Breast epithelium (tissue), 4 donors: ENCODE results near the gene TOM1L1. TPM values are rescaled to one million over a fixed set of nuclear protein-coding genes. Genes with fewer than 3 reads are reported as not detected.

Source experiments
- DNase-seq, 2 donors: peaks; one replicate each; pipeline ENCODE4 v3.0.0-alpha.2; 2019; ENCODE audit warnings: low spot score in 2 of 2
- H3K27ac ChIP-seq, 2 donors: fragments of 200-600 bp; sonication (generic) in 1 of 2; one replicate each; pipeline ENCODE4 v1.5.1; 2016 to 2019; ENCODE audit warnings: mild to moderate bottlenecking in 1 of 2
- H3K27me3 ChIP-seq, 2 donors: fragments of 200-600 bp; sonication (generic) in 1 of 2; one replicate each; pipeline versions ENCODE4 v1.5.1 to v1.6.0; 2017 to 2019; ENCODE audit warnings: control low read depth in 1 of 2, mild to moderate bottlenecking in 1 of 2
- H3K36me3 ChIP-seq: fragments of 200-600 bp; one replicate; pipeline ENCODE4 v1.5.1; 2019
- H3K4me1 ChIP-seq, 2 donors: fragments of 200-600 bp; sonication (generic); one replicate each; pipeline ENCODE4 v1.5.1; 2016 to 2019; ENCODE audit warnings: control low read depth in 1 of 2
- H3K4me3 ChIP-seq, 3 donors: fragments of 200-600 bp; sonication (generic); 1 replicate in 2 of 3; 2 replicates in 1 of 3; pipeline ENCODE4 v1.5.1; 2016 to 2019; ENCODE audit warnings: mild to moderate bottlenecking in 3 of 3, moderate library complexity in 2 of 3
- H3K9me3 ChIP-seq, 2 donors: fragments of 200-600 bp; sonication (generic) in 1 of 2; one replicate each; pipeline ENCODE4 v1.5.1; 2016 to 2019; ENCODE audit warnings: control low read depth in 1 of 2
- CTCF ChIP-seq, 3 donors: fragments of 450-650 bp; IDR thresholded peaks; one replicate each; pipeline ENCODE4 v1.5.1; 2016 to 2017; ENCODE audit warnings: antibody characterized with exemption in 3 of 3, mild to moderate bottlenecking in 3 of 3, moderate library complexity in 3 of 3
- POLR2A ChIP-seq: fragments of 450-650 bp; IDR thresholded peaks from one replicate; pipeline ENCODE4 v1.6.1; 2016; ENCODE audit warnings: antibody characterized with exemption, mild to moderate bottlenecking, moderate library complexity
- POLR2AphosphoS5 ChIP-seq, 3 donors: sonication (generic); formaldehyde crosslinking; IDR thresholded peaks; one replicate each; pipeline ENCODE4 v1.6.1; 2017; ENCODE audit warnings: antibody characterized with exemption in 3 of 3
- intact Hi-C: fragments of 100-400 bp; cut with DNase I; formaldehyde crosslinking; loops from one replicate; pipeline ENCODE4 v1.15.1; 2023; ENCODE audit warnings: low total_unique reads
- total RNA-seq, 3 donors: library from RNA; depleted of rRNA; stranded (reverse); fragments of >200 nt; gene quantifications; one replicate each; pipeline ENCODE4 v1.1.0, GENCODE V29; 2016

TOM1L1 gene
- total RNA-seq, 3 donors from 2014 or later, result 18.4 to 72.2 (median 47.2) TPM

GRCh38 chr17:54898576-54898975 lies 2.1 kb upstream of the TOM1L1 start:
- intact Hi-C loops, result no loop called here
- Histone ChIP-seq H3K4me1 (no peaks in the 10 kb centered on the region), H3K36me3 (no peaks in the 10 kb centered on the region), H3K9me3 (no peaks in the 10 kb centered on the region), H3K4me3 (no peak overlapping the region), H3K27ac (no peak overlapping the region), H3K27me3 (no peaks in the 10 kb centered on the region)
- DNase-seq, result no peak
- TF ChIP-seq POLR2AphosphoS5 (IDR thresholded peaks at IDR 0.05), result no peak
- TF ChIP-seq POLR2A, result no peak
- no peak for TF ChIP-seq CTCF (IDR thresholded peaks at IDR 0.05)

- H3K4me1 ChIP-seq, result no peaks in the 10 kb centered on the region
- peak overlapping the region in 1 of 2 donors; percentile 80 for H3K27ac ChIP-seq
- H3K36me3 ChIP-seq, result no peaks in the 10 kb centered on the region
- H3K27me3 ChIP-seq, result no peaks in the 10 kb centered on the region
- DNase-seq, result no peak
- no peaks in the 10 kb centered on the region for H3K9me3 ChIP-seq
- H3K4me3 ChIP-seq, result no peak overlapping the region
- intact Hi-C loops, result no loop called here
- no peak for TF ChIP-seq CTCF (IDR thresholded peaks at IDR 0.05)
- no peak for TF ChIP-seq POLR2AphosphoS5 (IDR thresholded peaks at IDR 0.05)
- no peak for TF ChIP-seq POLR2A
Observed at GRCh38 chr17:54899201-54899600, 1.5 kb upstream of the TOM1L1 start.

GRCh38 chr17:54899721-54900456 lies 763 bp upstream of the TOM1L1 start:
- no peak for TF ChIP-seq POLR2AphosphoS5 (IDR thresholded peaks at IDR 0.05)
- TF ChIP-seq CTCF (IDR thresholded peaks at IDR 0.05), result no peak
- no peak for TF ChIP-seq POLR2A
- peak overlapping the region; percentile 48 to 73 (median 62) for H3K4me3 ChIP-seq
- no peaks in the 10 kb centered on the region for H3K4me1 ChIP-seq
- DNase-seq, result no peak
- H3K27ac ChIP-seq, result peak overlapping the region; percentile 80 to 81
- intact Hi-C loops, result no loop called here
- no peaks in the 10 kb centered on the region for H3K27me3 ChIP-seq
- no peaks in the 10 kb centered on the region for H3K9me3 ChIP-seq
- no peaks in the 10 kb centered on the region for H3K36me3 ChIP-seq

GRCh38 chr17:54901230-54901822 lies 674 bp downstream of the TOM1L1 start:
- no peak for TF ChIP-seq POLR2AphosphoS5 (IDR thresholded peaks at IDR 0.05)
- TF ChIP-seq CTCF (IDR thresholded peaks at IDR 0.05), result no peak
- TF ChIP-seq POLR2A, result no peak
- DNase-seq, result no peak
- Histone ChIP-seq H3K36me3 (no peaks in the 10 kb centered on the region), H3K27me3 (no peaks in the 10 kb centered on the region), H3K9me3 (no peaks in the 10 kb centered on the region), H3K4me1 (no peaks in the 10 kb centered on the region), H3K27ac (peak overlapping the region; percentile 80 to 81), H3K4me3 (peak overlapping the region; percentile 48 to 73 (median 62))
- intact Hi-C loops, result no loop called here

- intact Hi-C loops, result no loop called here
- no peaks in the 10 kb centered on the region for H3K27me3 ChIP-seq
- H3K27ac ChIP-seq, result peak overlapping the region in 1 of 2 donors; percentile 80
- no peak for TF ChIP-seq POLR2AphosphoS5 (IDR thresholded peaks at IDR 0.05)
- TF ChIP-seq POLR2A, result no peak
- TF ChIP-seq CTCF (IDR thresholded peaks at IDR 0.05), result no peak
- no peaks in the 10 kb centered on the region for H3K36me3 ChIP-seq
- no peaks in the 10 kb centered on the region for H3K4me1 ChIP-seq
- DNase-seq, result no peak
- no peaks in the 10 kb centered on the region for H3K9me3 ChIP-seq
- no peak overlapping the region for H3K4me3 ChIP-seq
Observed at GRCh38 chr17:54902017-54902416, 1.4 kb downstream of the TOM1L1 start.
